CD4-positive, alpha-beta T cell (primary cell): ENCODE data around the gene OR2F2. TPM values are rescaled to one million over a fixed set of nuclear protein-coding genes. Genes with fewer than 3 reads are reported as not detected.

Experiments used
- ATAC-seq: fragments of 200-7000 bp; cut with Tn5 transposase; one replicate; pipeline ENCODE4 v1.10.0; 2022; ENCODE audit warnings: mild to moderate bottlenecking; ENCODE audit not compliant: poor library complexity
- CTCF ChIA-PET: fragments of 350-600 bp; sonication (Branson Sonifier 250); formaldehyde crosslinking; loops from one replicate; lab custom pipeline; 2021; ENCODE audit warnings: antibody characterized with exemption, inconsistent platforms; lab: Charles Lee
- POLR2A ChIA-PET: fragments of 350-600 bp; sonication (Branson Sonifier 250); formaldehyde crosslinking; loops from one replicate; lab custom pipeline; 2021; ENCODE audit warnings: antibody characterized with exemption, inconsistent platforms; lab: Charles Lee
- DNase-seq, 14 experiments: peaks; one replicate each; pipeline ENCODE4 v3.0.0-alpha.2; 2013 to 2020; ENCODE audit warnings: mixed read lengths in 2 of 14
- H3K27ac ChIP-seq, 2 donors: one replicate each; pipeline versions ENCODE4 v1.5.1 to v1.7.0; 2013; ENCODE audit warnings: low read length in 2 of 2, low read depth in 1 of 2, mild to moderate bottlenecking in 1 of 2
- H3K27me3 ChIP-seq, 2 experiments: 1 replicate in 1 of 2; 2 replicates in 1 of 2; pipeline versions ENCODE4 v1.6.1 to v1.7.0; 2013; ENCODE audit warnings: low read length in 2 of 2, control low read depth in 1 of 2, mild to moderate bottlenecking in 1 of 2, moderate library complexity in 1 of 2; ENCODE audit not compliant: insufficient read depth in 2 of 2, control insufficient read depth in 1 of 2
- H3K36me3 ChIP-seq: one replicate; pipeline ENCODE4 v1.6.1; 2013; ENCODE audit warnings: low read length, control low read depth; ENCODE audit not compliant: insufficient read depth
- H3K4me1 ChIP-seq: one replicate; pipeline ENCODE4 v1.6.1; 2013; ENCODE audit warnings: low read length, control low read depth; ENCODE audit not compliant: insufficient read depth
- H3K4me3 ChIP-seq: one replicate; pipeline ENCODE4 v1.5.1; 2013; ENCODE audit warnings: mild to moderate bottlenecking, low read length, moderate library complexity
- H3K9me3 ChIP-seq, 2 experiments: 1 replicate in 1 of 2; 2 replicates in 1 of 2; pipeline versions ENCODE4 v1.6.1 to v1.7.0; 2013; ENCODE audit warnings: low read length in 2 of 2, mild to moderate bottlenecking in 2 of 2, control low read depth in 1 of 2, moderate library complexity in 1 of 2; ENCODE audit not compliant: control insufficient read depth in 1 of 2, insufficient read depth in 1 of 2
- H3K27ac Mint-ChIP-seq: one replicate; pipeline ENCODE4 v1.8.0; 2020; ENCODE audit warnings: mixed read lengths
- H3K27me3 Mint-ChIP-seq: one replicate; pipeline ENCODE4 v1.8.0; 2021; ENCODE audit warnings: mixed read lengths
- H3K36me3 Mint-ChIP-seq: one replicate; pipeline ENCODE4 v1.8.0; 2021; ENCODE audit warnings: low read depth, mixed read lengths
- H3K4me1 Mint-ChIP-seq: one replicate; pipeline ENCODE4 v1.8.0; 2021; ENCODE audit warnings: low read depth, mixed read lengths
- H3K4me3 Mint-ChIP-seq: one replicate; pipeline ENCODE4 v1.8.0; 2020; ENCODE audit warnings: mild to moderate bottlenecking, mixed read lengths
- H3K9me3 Mint-ChIP-seq: one replicate; pipeline ENCODE4 v1.8.0; 2020; ENCODE audit warnings: mixed read lengths
- intact Hi-C, 2 experiments: fragments of 100-400 bp; cut with DNase I in 1 of 2; cut with micrococcal nuclease in 1 of 2; formaldehyde crosslinking; loops; one replicate each; pipeline versions ENCODE4 v1.15.1 to v1.9.0; 2023 to 2025; cut with DNase I, micrococcal nuclease
- total RNA-seq, 174 experiments: library from RNA in 2 of 174; stranded (reverse) in 2 of 174; gene quantifications; one replicate each; pipeline ENCODE4 v1.2.3 and lab custom pipeline; 2021 to 2026
- TF ChIP-seq, protein P1 (sequence below): fragments of 200-600 bp; IDR thresholded peaks from one replicate; pipeline ENCODE4 v1.8.0; 2022; ENCODE audit warnings: antibody characterized with exemption, mild to moderate bottlenecking

OR2F2 gene
- total RNA-seq, 2 experiments from 2014 or later = not detected

- H3K27ac ChIP-seq = no peak overlapping the region
- H3K9me3 ChIP-seq = peaks cover 3 to 6% of the 10 kb centered on the region in 2 experiments
- no peak overlapping the region for H3K27ac Mint-ChIP-seq
- DNase-seq (no peak), ATAC-seq (no peak)
- TF ChIP-seq, protein P1, sequence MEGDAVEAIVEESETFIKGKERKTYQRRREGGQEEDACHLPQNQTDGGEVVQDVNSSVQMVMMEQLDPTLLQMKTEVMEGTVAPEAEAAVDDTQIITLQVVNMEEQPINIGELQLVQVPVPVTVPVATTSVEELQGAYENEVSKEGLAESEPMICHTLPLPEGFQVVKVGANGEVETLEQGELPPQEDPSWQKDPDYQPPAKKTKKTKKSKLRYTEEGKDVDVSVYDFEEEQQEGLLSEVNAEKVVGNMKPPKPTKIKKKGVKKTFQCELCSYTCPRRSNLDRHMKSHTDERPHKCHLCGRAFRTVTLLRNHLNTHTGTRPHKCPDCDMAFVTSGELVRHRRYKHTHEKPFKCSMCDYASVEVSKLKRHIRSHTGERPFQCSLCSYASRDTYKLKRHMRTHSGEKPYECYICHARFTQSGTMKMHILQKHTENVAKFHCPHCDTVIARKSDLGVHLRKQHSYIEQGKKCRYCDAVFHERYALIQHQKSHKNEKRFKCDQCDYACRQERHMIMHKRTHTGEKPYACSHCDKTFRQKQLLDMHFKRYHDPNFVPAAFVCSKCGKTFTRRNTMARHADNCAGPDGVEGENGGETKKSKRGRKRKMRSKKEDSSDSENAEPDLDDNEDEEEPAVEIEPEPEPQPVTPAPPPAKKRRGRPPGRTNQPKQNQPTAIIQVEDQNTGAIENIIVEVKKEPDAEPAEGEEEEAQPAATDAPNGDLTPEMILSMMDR = no peak
- H3K27me3 ChIP-seq = peaks cover 0 to 3% of the 10 kb centered on the region in 2 experiments
- H3K4me1 Mint-ChIP-seq = no peaks in the 10 kb centered on the region
- POLR2A ChIA-PET = no interaction called here
- peaks cover 18% of the 10 kb centered on the region for H3K27me3 Mint-ChIP-seq
- no peaks in the 10 kb centered on the region for H3K9me3 Mint-ChIP-seq
- CTCF ChIA-PET = interaction anchor here (1.1 kb wide), 1 partner anchor 12 kb away, joined by 3 read pairs; no protein-coding TSS in a partner anchor
- intact Hi-C loops = no loop called here
- H3K36me3 ChIP-seq = no peaks in the 10 kb centered on the region
- H3K4me3 Mint-ChIP-seq = no peak overlapping the region
- H3K4me3 ChIP-seq = no peak overlapping the region
- no peaks in the 10 kb centered on the region for H3K4me1 ChIP-seq
- no peaks in the 10 kb centered on the region for H3K36me3 Mint-ChIP-seq
Observed at GRCh38 chr7:143973870-143974416, 38.9 kb downstream of the OR2F2 start.

DNA sequence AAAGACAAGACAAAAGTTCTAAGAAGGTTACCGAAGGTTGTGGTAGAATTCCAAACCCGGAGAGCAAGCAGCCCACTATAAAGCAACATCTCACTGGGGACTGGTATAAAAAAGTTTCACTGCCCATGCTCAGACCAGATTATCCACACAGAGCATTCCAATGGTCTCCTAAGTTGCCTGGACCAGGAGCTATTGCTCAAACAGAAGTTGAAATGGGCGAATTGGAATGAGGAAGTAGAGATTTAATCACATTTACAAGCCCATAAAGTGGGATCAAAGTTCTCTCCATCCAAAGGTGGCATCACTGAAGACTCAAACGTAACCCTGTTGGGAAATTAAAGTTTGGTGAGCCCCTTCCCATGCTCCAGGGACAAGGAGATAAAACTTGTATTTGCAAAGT lies 39.4 kb downstream of the OR2F2 start:
- no peak overlapping the region for H3K4me3 Mint-ChIP-seq
- H3K9me3 ChIP-seq = peaks cover 3 to 6% of the 10 kb centered on the region in 2 experiments
- no peaks in the 10 kb centered on the region for H3K4me1 ChIP-seq
- ATAC-seq (no peak), DNase-seq (no peak)
- no peak overlapping the region for H3K27ac Mint-ChIP-seq
- peaks cover 18% of the 10 kb centered on the region for H3K27me3 Mint-ChIP-seq
- no peaks in the 10 kb centered on the region for H3K36me3 ChIP-seq
- H3K27ac ChIP-seq = no peak overlapping the region
- H3K4me1 Mint-ChIP-seq = no peaks in the 10 kb centered on the region
- POLR2A ChIA-PET = no interaction called here
- TF ChIP-seq, protein P1 = no peak
- no peaks in the 10 kb centered on the region for H3K36me3 Mint-ChIP-seq
- no peak overlapping the region for H3K4me3 ChIP-seq
- CTCF ChIA-PET = no interaction called here
- no peaks in the 10 kb centered on the region for H3K9me3 Mint-ChIP-seq
- intact Hi-C loops = no loop called here
- H3K27me3 ChIP-seq = peaks cover 0 to 3% of the 10 kb centered on the region in 2 experiments

DNA sequence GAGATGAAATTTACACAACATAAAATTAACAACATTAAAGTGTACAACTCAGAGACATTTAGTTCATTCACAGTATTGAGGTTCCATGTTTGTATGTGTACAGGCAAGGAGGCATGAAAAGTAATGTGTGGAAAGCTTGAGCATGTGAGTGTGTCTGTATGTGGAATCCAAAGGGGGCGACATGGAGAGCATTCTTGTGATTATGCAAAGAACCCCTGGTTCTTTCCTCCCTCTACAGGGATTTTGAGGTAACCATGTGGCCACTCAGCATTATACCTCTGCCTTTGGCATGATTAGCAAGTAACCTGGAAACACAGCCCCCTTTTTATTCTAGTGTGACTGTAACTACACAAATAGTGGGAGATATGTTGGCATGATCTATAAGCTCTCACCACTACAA lies 40.6 kb downstream of the OR2F2 start:
- Mint-ChIP-seq H3K4me3 (no peak overlapping the region), H3K36me3 (no peaks in the 10 kb centered on the region), H3K4me1 (no peaks in the 10 kb centered on the region), H3K27ac (no peak overlapping the region), H3K9me3 (no peaks in the 10 kb centered on the region), H3K27me3 (peaks cover 18% of the 10 kb centered on the region)
- POLR2A ChIA-PET = no interaction called here
- intact Hi-C loops = no loop called here
- H3K27me3 ChIP-seq = peaks cover 0 to 3% of the 10 kb centered on the region in 2 experiments
- H3K9me3 ChIP-seq = peaks cover 3 to 6% of the 10 kb centered on the region in 2 experiments
- no peaks in the 10 kb centered on the region for H3K4me1 ChIP-seq
- no peak overlapping the region for H3K4me3 ChIP-seq
- H3K36me3 ChIP-seq = no peaks in the 10 kb centered on the region
- no peak for ATAC-seq
- DNase-seq = no peak
- no peak overlapping the region for H3K27ac ChIP-seq
- CTCF ChIA-PET = no interaction called here
- TF ChIP-seq, protein P1 = no peak
